K562 treated with DMSO at 1 percent for 48 hours (cell line): ENCODE data around the gene LPXN. TPM values are rescaled to one million over a fixed set of nuclear protein-coding genes. Genes with fewer than 3 reads are reported as not detected.

Experiments
- total RNA-seq: library from RNA; unstranded; fragments of 300-600 nt; gene quantifications from 2 replicates; pipeline ENCODE4 v1.2.3, GENCODE V29; 2022; ENCODE audit warnings: low replicate concordance; ENCODE audit errors: extremely low read depth

Gene LPXN
- not detected in 2 replicates for total RNA-seq

GRCh38 chr11:58575377-58576020, at the start of gene LPXN:
Gene LPXN (minus strand): TSS chr11:58575856. CDS start chr11:58575772, 84 bp downstream.

DNA sequence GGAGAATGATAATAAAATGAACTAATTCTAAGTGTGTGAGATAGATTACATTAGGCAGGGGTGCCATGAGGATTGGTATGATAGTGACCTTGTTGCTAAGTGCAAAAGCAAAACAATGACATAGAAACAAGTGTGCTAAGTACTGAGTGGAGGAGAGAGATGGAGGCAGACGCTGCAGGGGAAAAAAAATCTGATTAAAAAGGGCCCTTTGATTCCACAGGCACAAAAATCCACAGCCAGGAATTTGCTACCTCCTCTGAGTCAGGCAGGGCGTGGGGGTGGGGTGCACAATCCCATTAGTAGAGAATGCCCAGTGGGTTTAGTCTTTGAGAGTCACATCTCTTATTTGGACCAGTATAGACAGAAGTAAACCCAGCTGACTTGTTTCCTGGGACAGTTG, 46.7 kb upstream of the LPXN start, which contains the start of gene CNTF:
Gene CNTF (plus strand): TSS at position 322 of the 400 bp plus-strand sequence. CDS start 88 bp downstream, outside the sequence.

DNA sequence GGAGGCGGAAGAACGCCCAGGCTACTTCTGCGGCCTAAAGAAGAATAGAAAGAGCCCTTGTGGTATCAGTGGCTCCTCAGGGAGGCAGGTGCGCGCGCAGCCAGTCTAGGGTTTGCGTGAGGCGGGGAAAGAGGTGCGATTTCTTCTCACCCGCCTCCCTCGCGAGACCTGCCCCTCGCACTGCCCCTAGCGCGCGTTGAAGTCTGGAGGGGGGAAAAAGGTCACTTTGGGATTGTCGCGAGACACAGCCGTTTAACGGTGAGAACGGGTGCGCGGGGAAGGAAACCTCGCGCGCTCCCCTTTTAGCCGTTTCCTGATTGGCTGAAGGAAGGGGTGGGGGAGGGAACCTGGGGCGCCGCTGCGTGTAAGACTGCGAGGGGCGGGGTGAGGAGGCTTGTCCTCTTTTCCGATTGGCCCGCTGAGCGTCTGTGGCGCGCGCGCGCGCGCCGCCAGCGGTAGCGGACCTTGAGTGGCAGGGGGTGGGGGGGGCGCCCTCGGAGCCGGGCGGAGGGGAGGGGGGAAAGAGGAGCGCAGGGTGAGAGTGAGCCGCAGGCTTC, 3.1 kb upstream of the LPXN start, which contains the start of gene ZFP91:
Gene ZFP91 (plus strand): TSS at position 429 of the 557 bp plus-strand sequence. CDS start 219 bp downstream, outside the sequence.

GRCh38 chr11:58508005-58508404, 67.7 kb downstream of the LPXN start, which contains the start of gene OR5B21:
Gene OR5B21 (minus strand): TSS chr11:58508105. CDS start chr11:58508105, 0 bp downstream.

Other genes with a start within 250 kb of the LPXN start
- gene OR5B17, start 216.8 kb downstream of the LPXN start, total RNA-seq: not detected in 2 replicates
- not detected in 2 replicates for gene OR5B3, start 169.0 kb downstream of the LPXN start, total RNA-seq
- not detected in 2 replicates for gene OR5B2, start 147.7 kb downstream of the LPXN start, total RNA-seq
- gene OR5B12, start 133.6 kb downstream of the LPXN start, total RNA-seq: not detected in 2 replicates
- not detected in 2 replicates for gene OR5B21, start 67.8 kb downstream of the LPXN start, total RNA-seq
- gene ZFP91, start 3.2 kb upstream of the LPXN start, total RNA-seq: not detected in 2 replicates
- gene CNTF, start 46.8 kb upstream of the LPXN start, total RNA-seq: not detected in 2 replicates
- gene GLYAT, start 156.1 kb upstream of the LPXN start, total RNA-seq: not detected in 2 replicates